HG03196 (cell line): ENCODE data around the gene TGFBR3.

Experiments
- ATAC-seq: cut with Tn5 transposase; IDR thresholded peaks from one replicate; pipeline ENCODE4 v1.9.1; 2021; ENCODE audit not compliant: unreplicated experiment

Gene TGFBR3

DNA sequence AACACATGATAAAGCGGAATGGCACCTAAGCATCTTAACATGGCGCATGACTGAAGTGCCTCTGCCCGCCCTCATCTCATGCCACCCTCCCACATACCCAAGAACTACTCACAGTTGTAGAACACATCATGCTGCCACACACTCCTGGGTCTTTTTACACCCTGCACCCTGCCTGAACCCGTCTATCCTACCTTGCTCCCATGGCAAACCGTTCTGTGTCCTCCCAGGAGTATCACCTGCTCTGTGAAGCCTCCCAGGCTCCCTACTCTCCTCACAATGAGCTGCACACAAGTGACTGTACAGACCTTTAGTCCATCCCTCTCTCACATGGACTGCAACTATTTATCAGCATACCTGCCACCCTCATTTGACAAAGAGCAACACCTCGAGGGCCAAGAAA is 144.0 kb downstream of the TGFBR3 start:
- no peak for ATAC-seq

DNA sequence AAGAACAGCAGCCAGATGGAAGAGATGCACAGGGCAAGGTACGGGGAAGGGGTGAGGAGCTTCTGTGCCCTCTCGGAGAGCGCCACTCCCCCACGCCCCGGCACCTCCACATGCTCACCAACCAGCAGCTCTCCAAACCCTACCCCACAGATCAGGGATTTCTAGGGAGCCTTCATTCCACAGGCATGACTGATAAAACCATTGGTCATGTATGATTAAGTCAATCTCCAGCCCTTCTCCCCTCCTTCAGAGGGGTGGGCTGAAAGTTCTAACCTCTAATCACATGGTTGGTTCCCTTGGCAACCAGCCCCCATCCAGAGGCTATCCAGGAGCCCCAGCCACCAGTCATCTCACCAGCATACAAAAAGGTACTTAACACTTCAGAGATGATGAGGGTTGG is 144.7 kb downstream of the TGFBR3 start:
- no peak for ATAC-seq

DNA sequence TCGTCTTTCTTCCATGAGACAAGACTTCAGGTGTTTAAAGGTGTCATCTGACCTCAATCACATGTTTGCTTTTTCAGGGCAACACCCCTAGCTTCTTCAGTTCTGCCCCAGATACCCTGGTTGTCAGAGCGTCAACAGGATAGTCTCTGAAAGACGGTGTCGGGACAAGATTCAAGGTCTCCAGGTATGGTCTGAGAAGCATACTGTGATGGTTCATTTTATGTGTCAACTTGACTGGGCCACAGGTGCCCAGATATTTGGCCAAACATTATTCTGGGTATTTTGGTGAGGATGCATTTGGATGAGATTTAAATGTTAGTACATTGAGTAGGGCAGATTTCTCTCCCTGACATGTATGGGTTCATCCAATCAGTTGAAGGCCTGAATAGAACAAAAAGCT is 148.3 kb downstream of the TGFBR3 start:
- ATAC-seq = no peak

DNA sequence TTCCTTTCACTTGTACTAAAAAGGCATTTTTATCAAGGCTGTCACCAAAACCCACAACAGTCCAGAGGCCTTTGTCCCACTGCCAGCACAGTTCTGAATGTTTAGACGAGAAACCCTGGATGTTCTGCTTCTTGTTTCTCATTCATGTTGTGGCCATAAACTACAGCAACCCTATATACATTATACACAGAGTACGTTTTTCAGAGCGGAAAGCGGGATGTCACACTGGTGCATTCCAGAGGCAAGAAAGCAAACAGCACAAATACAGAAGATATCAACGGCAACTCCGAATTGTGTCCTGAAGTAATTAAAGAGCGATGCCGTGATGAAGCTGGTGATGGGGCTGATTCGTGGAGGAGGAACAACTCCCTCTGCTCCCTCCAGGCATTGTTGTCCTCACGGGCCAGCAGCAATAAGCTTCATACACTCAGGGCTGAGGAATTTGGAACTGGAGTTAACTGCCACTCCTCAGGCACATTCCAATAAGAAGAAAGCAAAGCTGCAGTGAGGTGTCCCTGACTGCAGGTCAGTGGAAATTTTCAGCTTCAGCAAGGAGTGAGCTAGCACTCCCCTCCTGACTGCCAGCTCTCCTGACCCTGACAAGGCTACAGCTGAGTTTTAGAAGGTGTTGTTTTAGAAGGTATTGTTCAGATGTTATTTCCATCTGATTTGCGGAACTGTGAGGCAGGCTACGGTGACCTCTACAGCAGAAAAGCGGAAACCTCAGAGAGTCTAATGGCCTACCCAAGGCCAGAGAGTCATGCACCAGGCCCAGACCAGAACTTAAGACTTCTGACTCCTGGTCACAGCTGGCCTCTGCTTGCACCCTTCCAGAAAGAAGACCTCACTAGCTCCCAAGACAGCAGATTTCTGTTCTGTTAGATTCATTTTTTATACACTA is 149.0 kb downstream of the TGFBR3 start:
- ATAC-seq = no peak

DNA sequence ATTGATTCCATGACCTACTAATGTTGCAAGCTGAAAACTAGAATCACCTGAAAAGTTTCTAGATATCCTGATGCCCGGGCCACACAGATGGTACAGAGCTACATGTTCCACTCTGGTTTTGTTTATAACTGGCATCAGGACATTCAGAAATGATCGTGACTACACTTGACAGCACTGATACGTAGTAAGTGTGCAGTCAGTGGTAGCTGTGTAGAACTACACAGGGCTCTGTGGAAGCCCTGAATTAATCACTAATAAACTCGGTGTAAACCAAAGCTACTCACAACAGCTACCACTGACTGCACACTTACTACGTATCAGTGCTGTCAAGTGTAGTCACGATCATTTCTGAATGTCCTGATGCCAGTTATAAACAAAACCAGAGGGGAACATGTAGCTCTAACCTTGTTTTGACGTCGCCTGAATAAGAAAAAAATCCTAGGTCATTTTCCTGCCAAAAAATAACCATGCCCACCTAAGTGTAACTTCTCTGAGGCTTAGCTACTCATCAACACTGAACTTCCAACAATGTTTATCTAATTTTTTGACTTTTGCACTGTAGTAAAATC is 149.7 kb downstream of the TGFBR3 start:
- ATAC-seq = no peak

DNA sequence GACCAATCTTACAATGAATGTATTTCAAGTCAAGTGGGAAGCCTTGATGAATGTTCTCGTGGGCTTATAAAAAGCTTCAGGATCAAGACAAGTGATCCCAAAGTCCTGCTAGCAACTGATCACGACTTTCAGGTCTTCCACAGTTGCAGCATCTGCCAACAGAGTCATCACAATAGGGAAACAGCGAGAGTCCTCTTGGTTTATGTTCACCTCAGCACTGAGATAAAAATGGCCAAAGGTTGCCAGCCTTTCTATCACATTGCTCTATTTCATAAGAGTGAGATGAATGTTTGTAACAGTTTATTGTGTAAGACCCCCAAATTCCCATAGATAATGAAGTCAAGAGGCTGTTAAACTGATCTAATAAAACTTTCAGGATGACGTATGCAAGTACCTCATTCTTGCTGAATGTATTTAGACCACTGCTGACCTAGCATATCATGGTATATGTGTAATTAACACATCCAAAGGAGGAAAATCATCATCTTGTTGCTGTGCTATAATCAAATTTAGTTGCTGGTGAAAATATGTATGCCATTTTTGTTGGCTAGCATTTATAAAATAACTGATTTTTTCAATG is 150.6 kb downstream of the TGFBR3 start:
- no peak for ATAC-seq

DNA sequence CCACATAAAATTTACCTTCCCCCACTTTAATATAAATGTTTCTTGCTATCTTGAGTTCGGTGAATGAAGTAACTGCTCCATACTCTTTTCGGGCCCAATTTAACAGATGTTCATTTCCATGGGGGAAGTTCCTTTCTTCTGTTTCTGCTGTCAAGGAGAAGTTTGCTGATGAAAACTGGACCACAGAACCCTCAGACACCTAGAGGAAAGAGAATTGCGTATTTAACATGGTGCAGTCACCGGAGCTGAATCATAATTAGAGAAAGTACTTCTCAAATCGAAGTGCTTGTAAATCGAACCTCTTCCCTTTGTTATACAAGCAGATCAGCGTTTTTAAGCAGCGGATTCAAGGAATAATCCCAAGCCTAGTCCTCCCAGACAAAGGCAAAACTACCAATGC is 151.2 kb downstream of the TGFBR3 start:
- ATAC-seq = no peak

DNA sequence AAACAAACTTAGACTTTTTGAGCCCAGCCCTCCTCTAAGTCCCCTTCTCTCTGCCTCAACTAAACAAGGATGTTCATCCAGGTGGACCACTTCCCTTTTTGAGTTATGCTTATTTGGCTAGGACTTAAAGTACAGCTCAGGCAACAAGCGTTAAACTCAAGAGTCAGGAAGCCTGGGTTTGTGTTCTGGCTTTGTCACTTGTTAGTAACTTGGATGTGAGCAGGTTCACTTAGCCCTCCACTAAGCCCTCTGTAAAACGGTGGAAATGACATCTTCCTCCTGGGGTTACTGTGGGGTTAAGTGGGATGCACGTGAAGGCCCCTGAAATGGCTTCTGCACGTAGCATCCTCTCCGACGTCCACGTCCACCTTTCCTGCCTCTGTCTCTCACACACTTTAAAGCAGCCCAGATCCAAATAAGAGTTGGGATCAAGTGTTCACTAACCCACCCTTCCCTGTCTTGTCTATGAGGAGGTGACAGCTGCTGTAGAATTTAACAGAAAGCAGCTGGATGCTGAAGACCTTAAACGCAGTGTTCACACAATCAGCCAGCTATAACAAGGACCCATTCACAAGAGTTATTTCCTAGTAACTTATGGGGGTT is 152.7 kb downstream of the TGFBR3 start:
- ATAC-seq = no peak

DNA sequence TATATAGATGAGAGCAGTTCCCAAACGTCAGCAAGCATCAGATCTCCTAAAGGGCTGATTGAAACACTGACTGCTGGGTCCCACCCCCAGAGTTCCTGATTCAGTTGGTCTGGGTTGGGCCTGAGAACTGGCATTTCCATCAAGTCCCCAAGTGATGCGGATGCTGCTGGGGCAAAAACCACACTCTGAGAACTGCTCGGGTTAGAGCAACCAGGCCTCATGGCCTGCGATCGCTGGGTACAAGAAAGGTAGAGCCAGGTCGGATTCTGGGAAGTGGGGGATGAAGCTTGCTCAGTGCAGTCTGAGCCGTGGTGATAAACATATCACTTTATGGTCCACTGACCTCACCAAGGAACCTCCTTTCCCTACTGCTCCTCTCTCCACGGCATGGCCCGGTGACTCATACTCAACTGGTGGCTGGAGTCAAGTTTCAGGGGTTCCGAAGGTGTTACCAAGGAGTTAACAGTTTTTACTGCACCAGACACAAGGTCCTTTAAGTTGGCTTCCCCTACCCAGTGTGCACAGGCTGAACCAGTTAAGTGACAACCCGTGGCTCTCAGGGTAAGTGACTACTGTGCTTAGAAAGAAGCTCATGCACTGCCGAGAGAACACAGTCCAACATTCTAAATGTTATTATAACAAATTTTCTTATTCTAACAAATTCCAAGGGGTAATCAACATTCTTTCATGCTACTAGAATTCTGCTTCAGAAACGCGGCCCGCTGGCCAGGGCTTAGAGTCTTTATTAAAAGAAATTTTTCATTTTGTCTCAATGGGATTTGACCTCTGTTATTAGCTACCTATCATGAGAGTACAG is 153.5 kb downstream of the TGFBR3 start:
- ATAC-seq = no peak

DNA sequence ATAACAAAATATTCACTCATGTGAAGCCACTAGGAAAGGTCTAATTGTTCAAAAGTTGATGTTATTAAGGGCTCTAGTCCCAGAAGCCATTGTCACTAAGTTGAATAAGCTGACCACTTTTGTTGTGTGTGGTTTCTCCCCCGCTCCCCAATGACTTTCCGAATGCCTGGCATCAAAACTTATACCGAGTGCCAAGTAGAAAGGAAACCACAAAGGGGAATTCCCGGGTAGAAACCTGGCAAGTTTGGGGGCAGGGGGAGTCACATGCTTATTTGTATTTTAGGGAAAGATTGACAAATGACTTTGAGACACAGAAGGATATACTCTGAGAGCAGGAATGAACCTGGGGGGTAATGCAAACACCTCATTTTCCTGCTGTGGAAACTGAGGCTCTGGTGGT is 154.1 kb downstream of the TGFBR3 start:
- no peak for ATAC-seq

DNA sequence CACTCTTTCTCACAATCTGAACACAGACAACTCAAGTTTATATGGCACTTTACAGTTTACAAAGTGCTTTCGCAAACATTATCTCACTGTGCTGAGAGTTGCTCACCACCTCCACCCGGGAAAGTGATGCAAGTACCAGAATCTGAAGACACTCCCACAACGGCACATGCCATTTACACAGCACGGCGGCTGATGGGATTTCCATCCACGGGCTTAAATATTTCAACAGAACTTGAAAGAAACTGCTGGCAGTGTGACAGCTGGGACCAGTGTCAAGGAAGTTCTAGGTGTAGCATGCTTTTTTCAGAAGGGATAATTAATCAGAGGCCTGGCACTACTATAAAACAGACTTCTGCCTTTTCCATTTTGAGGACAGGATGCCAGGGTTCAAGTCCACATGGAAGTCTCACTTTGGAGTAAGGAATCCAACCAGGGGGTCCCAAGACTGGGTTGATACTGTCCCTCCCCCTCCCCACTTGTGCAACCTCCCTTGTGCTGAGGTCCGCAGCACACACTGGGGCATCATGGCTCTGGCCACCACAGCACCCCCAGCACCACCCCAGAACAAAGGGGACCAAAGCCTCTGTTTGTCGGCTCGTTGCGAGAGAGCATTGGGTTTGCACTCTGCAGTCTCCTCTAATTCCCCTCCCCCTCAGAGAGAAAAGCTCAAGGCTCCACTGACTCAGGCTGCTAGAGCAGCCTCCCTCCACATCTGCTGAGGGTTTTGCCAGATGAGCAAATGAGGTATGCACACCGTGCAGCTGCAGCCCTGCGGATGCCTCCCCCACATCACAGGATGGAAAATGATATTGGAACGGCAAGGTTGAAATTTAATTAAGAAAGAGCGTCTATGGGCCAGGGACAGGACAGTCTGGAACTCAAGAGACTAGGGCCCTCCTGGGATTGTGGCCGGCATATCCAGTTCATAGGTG is 154.9 kb downstream of the TGFBR3 start:
- no peak for ATAC-seq

DNA sequence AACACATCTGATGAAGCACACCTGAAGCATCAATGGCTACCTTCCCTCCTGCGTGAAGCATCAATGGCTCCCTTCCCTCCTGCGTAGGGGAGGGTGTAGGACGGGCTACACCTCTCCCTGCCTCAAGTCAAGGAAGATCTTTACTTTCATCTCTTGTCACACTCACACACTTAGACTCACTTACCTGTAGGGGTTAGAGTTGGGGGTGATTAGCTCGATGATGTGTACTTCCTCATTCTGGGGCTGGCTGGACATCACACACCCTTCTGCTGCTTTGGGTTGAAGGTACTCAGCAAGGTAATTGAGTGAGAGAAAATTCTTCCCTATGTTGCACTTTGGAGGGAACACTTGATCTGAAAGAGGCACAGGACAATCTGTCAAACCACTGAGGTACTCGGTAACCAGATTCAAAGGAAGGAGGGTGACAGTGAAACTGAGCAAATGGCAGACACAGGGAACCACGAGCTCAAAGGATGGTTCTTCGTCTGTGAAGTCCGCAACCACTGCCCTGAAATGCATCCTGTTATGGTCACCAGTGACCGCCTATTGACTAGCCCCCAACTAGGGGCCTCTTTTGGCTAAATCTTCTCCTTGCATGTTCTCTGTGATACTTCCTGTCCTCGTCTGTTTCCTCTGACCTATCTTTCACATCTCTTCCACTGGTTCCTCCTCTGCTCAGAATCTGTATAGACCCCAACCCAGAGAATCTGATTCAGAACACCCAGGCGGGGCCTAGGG is 156.2 kb downstream of the TGFBR3 start:
- no peak for ATAC-seq

DNA sequence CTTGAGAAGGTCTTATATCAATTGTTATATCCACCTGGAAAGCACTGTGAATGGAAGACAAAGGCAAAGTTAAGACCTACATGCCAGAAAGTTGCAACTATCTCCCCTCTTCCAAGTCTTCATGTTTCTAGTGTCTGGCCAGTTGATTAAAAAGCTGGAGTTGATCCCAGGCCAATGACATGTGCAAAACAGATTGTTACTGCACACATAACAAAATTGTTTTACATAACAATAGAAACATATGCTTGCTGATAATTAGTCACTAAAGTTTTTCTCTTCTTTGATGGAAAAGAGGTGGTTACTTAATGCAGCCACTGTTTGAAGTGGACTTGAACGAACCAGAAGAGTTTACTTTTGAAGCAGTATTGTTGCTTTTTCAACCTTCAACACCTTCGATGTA is 158.2 kb downstream of the TGFBR3 start:
- no peak for ATAC-seq

DNA sequence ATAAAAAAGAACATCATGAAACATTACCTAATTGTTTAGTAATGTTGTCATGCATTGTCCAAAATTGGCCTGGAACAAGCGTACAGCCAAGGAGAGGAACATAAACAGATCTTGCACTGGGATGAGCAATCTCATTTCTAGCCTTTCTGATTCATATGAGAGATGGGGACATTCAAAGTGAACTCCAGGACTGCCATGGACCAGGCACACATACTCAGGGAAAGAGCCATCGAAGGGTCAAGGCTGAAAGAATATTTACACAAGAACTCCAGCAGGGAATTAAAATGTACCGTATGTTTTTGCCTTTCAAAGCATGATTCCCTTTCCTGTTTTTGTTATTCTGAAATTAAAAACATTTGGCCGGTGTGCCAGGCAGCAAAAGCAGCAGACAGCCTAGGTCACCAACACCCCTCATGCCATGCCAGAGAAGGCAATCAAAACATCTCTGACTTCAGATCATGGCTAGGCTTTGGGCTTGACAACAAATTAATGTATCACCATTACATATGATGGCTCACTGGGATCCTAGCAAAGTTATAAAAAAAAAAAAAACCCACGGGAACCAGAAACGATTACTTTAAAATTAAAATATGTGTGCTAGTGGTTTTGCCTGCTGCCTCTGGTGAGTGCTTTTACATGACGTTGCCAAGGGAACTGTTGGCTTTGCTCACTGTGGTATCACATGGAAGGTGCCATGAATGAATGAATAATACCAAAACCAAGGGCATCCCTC is 159.8 kb downstream of the TGFBR3 start:
- no peak for ATAC-seq

DNA sequence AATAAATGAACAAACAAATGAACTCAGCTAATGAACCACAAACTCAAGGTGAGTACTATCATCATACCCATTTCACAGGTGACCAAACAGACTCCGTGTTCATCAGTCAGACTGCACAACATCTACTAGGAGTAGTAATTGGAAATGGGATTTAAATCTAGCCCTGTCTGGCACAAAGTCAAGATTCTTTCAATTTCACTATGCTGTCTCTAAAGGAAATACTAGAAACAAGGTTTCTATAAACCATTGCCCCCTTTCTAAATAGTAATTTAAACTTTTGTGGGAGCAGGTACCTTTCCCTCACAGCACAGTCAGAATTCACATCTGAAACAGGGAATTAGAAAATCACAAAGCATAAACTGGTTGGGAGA is 160.3 kb downstream of the TGFBR3 start:
- no peak for ATAC-seq

DNA sequence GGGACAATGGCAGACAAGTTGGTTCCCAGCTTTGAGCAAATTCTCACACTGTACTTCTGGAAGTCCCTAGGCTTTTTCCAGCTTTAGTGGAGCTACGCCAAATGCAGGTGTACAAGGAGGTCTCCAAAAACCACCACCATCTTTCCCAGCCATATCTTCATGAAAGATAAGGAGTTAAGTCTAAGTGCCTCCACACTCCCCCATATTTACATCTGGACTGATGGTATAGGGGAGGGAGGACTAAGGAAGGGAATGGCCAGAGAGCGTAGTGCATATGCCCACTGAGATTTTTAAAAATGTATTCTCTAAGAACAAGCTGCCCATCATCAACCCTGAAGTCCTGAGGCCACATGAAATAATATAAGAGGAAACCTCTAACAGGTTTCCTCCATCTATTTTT is 161.3 kb downstream of the TGFBR3 start:
- ATAC-seq = no peak

DNA sequence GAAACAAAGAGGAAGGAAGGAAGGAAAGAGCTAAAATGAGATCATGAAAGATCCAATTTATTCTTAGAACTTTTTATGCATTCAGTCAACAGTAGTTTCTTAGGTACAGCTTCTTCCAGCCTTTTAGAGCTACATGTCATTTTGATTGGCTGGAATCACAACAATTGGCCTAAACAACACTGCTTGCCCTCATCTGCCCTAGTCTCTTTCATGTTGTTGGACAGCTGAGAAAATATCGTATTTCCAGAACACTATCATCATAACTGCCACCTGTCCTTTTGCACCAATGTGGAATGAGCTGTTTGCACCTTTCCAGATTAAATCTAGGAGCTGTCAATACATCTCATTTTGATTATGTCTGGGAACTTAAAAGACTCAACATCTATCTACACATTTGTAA is 161.7 kb downstream of the TGFBR3 start:
- ATAC-seq = no peak

DNA sequence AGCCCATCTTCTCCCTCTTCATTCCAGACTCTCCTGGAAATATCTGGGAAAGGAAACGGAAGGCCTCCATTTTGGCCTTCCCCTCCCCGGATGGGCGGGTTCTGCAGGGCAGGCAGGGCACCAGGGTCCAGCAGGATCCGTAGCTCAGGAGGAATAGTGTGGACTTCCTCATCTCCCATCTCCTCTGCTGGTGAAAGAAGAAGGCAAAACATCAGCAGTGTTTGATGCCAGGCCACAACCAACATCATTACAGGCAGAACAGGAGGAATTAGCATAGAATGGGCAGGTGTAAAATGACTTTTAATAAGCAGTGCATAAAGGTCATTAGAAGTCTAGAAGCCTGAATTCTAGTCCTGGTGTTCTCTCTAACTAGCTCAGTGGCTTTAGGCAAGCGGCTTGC is 165.9 kb downstream of the TGFBR3 start:
- ATAC-seq = no peak

DNA sequence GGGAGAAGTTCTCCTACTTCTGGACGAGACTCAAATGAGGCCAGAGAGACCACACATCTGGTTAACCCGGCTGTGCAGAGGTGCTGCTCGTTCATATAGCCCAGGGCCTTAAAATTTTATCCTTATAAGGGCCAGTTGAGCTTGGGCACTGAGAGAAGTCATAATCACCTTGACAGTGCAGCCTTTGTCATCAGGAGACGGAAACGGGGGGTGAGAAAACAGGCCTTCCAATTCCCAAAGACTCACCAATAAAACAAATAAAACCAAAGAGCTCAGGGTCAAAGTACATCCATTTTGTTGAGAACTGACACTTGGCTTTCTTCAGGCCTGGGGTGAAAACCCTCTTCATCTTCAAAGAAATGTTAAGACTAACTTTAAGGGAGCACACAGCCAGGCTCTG is 167.1 kb downstream of the TGFBR3 start:
- no peak for ATAC-seq
